ENCODE measurements around the gene ERAL1.
"Not testable (repeated sequence)": the region's sequence is repeated elsewhere in the genome, so short reads cannot be mapped to it uniquely, and the experiment has no call there.

Gene ERAL1

DNA sequence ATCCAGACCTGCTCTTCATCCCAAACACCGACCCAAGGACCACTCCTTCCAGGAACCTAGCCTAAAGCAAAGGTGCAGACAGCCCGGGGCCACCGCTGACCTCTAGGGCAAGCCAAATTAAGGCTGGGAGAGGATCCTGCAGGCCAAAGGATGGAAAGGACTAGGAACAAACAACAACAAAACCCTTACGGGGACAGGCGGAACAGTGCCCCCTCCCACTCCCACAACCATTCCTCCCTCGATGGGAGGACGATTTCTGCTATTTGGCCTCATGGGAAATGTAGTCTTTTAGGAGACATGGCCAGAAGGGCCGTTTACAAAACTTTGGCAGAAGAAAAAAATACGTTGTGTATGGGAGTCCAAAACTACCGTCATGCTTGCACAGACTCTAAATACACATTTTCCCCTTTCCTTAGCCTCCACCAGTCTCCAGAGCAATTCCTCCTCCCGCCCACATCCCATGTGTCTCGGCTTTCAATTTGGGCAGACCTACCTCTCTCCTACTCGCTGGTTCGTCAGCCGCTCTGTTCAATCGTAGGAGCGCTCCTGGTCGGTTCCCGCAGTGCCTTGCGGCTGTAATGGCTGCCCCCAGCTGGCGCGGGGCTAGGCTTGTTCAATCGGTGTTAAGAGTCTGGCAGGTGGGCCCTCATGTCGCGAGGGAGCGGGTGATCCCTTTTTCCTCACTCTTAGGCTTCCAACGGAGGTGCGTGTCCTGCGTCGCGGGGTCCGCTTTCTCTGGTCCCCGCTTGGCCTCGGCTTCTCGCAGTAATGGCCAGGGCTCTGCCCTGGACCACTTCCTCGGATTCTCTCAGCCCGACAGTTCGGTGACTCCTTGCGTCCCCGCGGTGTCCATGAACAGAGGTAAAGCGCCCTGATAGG is at the start of gene ERAL1:
ERAL1 (plus strand) TSS at position 560 of the 879 bp plus-strand sequence; CDS start at position 579, 19 bp downstream.
- peak; percentile 92 for DNase-seq

- no peak for DNase-seq
Observed at GRCh38 chr17:28807925-28808634, 46.7 kb upstream of the ERAL1 start.

DNA sequence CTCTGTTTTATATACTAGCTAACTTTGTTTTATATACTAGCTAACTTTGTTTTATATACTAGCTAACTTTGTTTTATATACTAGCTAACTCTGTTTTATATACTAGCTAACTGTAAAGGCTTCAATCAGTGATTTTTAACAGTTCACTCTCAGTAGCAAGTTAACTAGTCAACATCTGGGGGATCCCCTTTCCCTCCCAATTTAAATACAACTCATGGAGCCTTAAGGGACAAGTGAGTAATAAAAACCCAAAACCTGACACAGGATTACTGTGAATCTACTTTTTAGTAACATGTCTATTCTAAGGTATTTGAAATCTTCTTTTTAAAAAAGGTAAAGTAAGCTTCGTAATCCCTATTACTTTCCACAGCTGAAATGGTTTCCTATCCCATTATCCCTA is 44.4 kb upstream of the ERAL1 start:
- no peak for DNase-seq

DNA sequence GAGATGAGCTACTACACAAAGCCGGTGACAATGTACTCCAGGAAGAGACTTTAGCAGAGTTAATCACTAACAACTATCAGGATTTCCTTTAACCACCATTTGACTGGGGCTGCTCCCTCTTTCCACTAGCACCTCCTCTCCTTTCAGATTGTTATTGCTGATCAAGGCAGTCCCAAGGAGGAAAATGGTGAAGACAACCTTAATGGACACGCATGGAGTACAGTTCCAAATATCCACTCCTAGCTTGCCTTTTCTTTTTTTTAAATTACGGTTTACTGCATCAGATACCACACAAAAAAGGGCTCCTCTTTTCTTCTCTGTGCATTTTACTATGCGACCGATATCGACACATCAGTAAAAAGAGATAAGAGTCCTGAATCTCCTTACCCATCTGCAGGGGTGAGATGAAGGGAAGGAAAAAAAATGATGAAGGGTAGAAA is 43.1 kb upstream of the ERAL1 start:
- peak; percentile 54 for DNase-seq

- peak; percentile 98 for DNase-seq
Observed at GRCh38 chr17:28812091-28812747, 42.6 kb upstream of the ERAL1 start.

DNA sequence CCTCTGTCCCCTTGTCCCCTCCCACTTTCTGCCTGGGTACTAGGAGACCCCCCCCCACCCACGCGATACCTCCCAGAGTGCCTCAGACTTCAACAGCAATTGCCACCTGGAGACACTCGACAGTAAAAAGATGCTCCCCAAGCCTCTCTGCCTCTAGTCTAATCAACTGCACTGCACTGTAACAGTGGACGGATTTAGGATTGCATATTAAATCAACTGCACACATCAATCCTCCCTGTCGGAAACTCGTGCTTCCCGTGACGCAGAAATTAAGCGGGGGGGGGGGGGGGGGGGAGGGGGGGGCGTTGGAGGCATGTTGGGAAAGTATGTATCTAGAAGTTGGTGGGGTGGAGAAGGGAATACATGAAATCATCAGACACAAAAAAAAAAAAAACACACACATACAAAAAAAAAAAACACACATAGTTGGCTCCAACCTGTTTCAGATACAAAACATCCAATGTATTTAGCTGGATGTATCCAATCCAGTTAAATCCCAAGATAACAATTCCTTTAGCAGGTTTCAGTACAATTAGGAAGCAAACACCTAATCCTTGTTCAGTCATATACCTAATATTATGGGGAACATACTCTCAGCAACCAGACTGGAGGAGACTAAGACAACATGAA is 42.0 kb upstream of the ERAL1 start:
- DNase-seq = peak; percentile 42

DNA sequence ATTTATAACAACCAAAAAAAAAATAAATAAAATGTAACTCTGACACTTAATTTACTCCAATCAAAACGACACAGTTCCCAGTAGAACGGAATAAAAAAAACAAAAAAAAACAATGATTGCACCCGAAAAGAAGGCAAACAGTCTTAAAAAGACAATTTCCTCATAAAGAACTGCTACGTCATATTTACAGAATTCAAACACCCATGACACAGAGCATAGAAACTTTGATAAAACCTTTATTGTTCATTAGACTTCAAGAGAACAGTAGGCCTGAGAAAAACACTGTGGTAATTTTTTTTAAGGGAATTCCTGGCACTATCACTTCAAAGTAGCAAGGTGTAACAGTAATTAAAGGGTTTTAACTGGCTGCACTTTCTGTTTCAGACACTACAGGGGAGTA is 38.3 kb upstream of the ERAL1 start:
- no peak for DNase-seq

DNA sequence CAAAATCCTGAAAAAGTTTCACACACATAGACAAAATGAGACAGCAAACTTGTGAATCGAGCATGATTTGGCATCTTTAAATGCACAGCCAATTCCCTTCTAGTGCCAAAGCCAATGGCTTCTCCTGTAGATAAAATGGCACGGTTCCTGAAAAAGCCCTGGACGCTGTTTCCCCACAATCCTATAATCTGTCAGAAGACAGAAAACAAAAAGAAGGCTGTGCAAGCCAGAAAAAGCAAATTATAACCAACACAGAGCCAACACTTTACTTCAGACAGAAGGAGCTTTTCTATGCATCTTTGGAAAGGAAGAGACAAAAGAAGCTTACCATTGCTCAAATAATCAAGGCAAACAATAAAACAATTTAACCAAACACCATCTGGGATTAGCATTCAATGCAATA is 36.0 kb upstream of the ERAL1 start:
- DNase-seq = no peak

GRCh38 chr17:28819582-28819981 is 35.2 kb upstream of the ERAL1 start:
- no peak for DNase-seq

DNA sequence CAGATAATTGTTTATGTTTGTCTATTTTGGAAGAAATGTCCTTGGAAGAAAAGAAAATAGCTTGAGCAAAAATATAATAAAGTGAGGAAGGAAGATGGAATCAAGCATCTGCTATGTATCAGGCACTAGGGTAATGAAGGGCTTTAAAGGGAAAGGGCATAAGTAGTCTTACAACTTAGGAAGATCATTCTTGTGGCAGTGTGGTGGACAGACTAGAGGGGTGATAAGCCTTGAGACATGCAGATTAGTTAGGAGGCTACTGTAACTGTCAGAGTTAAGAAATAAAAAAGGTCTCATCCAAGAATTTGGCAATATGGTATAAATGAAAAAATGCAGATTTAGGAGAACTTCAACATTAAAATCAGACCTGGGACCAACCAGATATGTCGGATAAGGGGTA is 27.1 kb upstream of the ERAL1 start:
- no peak for DNase-seq

- DNase-seq = no peak
Observed at GRCh38 chr17:28828294-28829040, 26.3 kb upstream of the ERAL1 start.

DNA sequence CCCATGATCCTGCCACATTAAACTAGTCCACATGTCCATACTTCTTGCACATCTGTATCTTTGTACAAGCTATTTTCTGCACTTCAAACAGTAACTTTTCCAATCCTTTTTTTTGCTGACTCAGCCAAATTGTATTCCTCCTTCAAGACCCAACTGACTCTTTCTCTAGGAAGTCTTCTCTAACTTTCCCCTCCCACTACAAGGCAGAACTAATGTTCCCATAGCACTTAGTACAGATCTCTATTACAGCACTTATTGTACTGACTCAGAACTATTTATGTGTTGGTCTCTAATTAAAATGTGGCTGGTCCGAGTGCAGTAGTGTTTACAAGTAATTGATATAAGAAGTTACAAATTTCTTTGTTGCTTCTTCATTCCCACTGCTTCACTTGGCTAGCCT is 20.4 kb upstream of the ERAL1 start:
- DNase-seq = no peak

- not testable (repeated sequence) for DNase-seq
Observed at GRCh38 chr17:28836541-28836940, 18.3 kb upstream of the ERAL1 start.

GRCh38 chr17:28839221-28839620 is 15.6 kb upstream of the ERAL1 start:
- DNase-seq = no peak

GRCh38 chr17:28841901-28842281 is 12.9 kb upstream of the ERAL1 start:
- no peak for DNase-seq

GRCh38 chr17:28842282-28843012 is 12.4 kb upstream of the ERAL1 start, which contains the start of gene FAM222B:
FAM222B (minus strand) TSS chr17:28842790; CDS start chr17:28766667, 76,123 bp downstream.
- DNase-seq = peak; percentile 84

DNA sequence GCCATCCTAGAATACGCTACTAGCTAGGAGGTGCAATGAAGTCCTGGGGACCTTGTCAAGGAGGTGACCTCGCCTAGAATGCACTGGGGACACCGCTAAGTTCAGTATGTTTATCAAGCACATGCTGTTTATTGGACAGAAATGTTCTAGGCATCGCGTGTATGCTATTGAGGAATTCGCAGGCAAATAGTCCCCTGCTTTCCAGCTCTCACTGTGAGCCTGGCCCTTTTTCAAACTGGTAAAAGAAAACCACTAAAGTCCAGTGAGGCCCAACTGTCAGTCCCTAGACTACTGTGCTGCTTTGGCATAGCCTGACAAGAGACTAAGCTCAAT is 11.0 kb upstream of the ERAL1 start:
- no peak for DNase-seq

GRCh38 chr17:28846231-28846630 is 8.6 kb upstream of the ERAL1 start:
- no peak for DNase-seq

GRCh38 chr17:28846699-28847098 is 8.1 kb upstream of the ERAL1 start:
- not testable (repeated sequence) for DNase-seq

DNA sequence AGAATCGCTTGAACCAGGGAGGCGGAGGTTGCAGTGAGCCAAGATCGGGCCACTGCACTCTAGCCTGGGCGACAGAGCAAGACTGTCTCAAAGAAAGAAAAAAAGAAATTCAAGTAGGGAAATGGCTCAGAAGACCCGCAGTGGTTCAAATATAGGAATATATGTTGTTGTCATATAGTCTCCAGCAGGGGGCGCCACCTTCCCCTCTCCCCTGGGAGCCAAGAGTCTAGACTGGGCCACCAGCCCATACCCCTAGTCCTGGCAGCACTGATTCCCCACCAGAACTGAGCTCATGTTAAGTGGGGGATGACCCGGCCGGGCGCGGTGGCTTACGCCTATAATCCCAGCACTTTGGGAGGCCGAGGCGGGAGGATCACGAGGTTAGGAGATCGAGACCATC is 6.1 kb upstream of the ERAL1 start:
- not testable (repeated sequence) for DNase-seq

- DNase-seq = no peak
Observed at GRCh38 chr17:28849281-28849680, 5.5 kb upstream of the ERAL1 start.

GRCh38 chr17:28853295-28853694 is 1.5 kb upstream of the ERAL1 start:
- no peak for DNase-seq

Data from NCI-H2171 treated with DMSO at 0.1 percent for 48 hours (cell line).